ENCODE results near the gene CDKAL1.

- TF ChIP-seq PKNOX1 (IDR thresholded peaks at IDR 0.05) (no peak), LEF1 (IDR thresholded peaks at IDR 0.05; ENCODE audit: borderline replicate concordance) (no peak), TARDBP (IDR thresholded peaks at IDR 0.05) (no peak), SP1 (IDR thresholded peaks at IDR 0.05) (no peak), ARNT (IDR thresholded peaks at IDR 0.05) (no peak), ZNF384 (IDR thresholded peaks at IDR 0.05) (no peak), ELF4 (IDR thresholded peaks at IDR 0.05) (no peak)
Measured at GRCh38 chr6:20949138-20949537, 414.9 kb downstream of the CDKAL1 start.
